Gastrocnemius medialis (tissue), 4 donors: ENCODE measurements around the gene PEX5L. TPM values are rescaled to one million over a fixed set of nuclear protein-coding genes. Genes with fewer than 3 reads are reported as not detected.

Experiments
- ATAC-seq, 2 donors: fragments of 150-250 bp; one replicate each; pipeline ENCODE4 v1.9.1; 2016
- DNase-seq, 2 donors: peaks; one replicate each; pipeline ENCODE4 v3.0.0-alpha.2; 2019
- H3K27ac ChIP-seq, 4 donors: fragments of 200-600 bp; sonication (generic); 1 replicate in 1 of 4; 2 replicates in 3 of 4; pipeline ENCODE4 v1.5.1; 2016 to 2018; ENCODE audit warnings: mild to moderate bottlenecking in 2 of 4, moderate library complexity in 1 of 4
- H3K27me3 ChIP-seq, 3 donors: fragments of 200-600 bp; sonication (generic) in 2 of 3; 1 replicate in 1 of 3; 2 replicates in 2 of 3; pipeline versions ENCODE4 v1.5.1 to v1.6.0; 2016 to 2019; ENCODE audit warnings: mild to moderate bottlenecking in 1 of 3, moderate library complexity in 1 of 3
- H3K36me3 ChIP-seq, 2 donors: fragments of 200-600 bp; sonication (generic) in 1 of 2; one replicate each; pipeline ENCODE4 v1.5.1; 2017 to 2018
- H3K4me1 ChIP-seq, 2 donors: fragments of 200-600 bp; sonication (generic) in 1 of 2; one replicate each; pipeline ENCODE4 v1.5.1; 2016 to 2017; ENCODE audit warnings: mild to moderate bottlenecking in 2 of 2
- H3K4me3 ChIP-seq, 4 donors: fragments of 200-600 bp; sonication (generic) in 3 of 4; 1 replicate in 1 of 4; 2 replicates in 3 of 4; pipeline ENCODE4 v1.5.1; 2016 to 2019; ENCODE audit warnings: mild to moderate bottlenecking in 2 of 4
- H3K9me3 ChIP-seq, 3 donors: fragments of 200-600 bp; sonication (generic) in 2 of 3; 1 replicate in 1 of 3; 2 replicates in 2 of 3; pipeline ENCODE4 v1.5.1; 2016 to 2019
- POLR2A ChIP-seq, 2 donors: fragments of 450-650 bp; IDR thresholded peaks; one replicate each; pipeline ENCODE4 v1.6.1; 2017; ENCODE audit warnings: antibody characterized with exemption in 2 of 2, mild to moderate bottlenecking in 2 of 2, moderate library complexity in 2 of 2
- in situ Hi-C, 4 donors: fragments of 200-750 bp; cut with MboI; loops; one replicate each; pipeline versions ENCODE4 v1.15.0 to v1.8.0; 2017; ENCODE audit warnings: low sequenced_read_pairs in 4 of 4
- intact Hi-C: fragments of 100-400 bp; cut with DNase I; formaldehyde crosslinking; loops from one replicate; pipeline ENCODE4 v1.15.1; 2023; ENCODE audit warnings: low total_unique reads
- total RNA-seq, 4 donors: library from RNA; depleted of rRNA; stranded (reverse); fragments of >200 nt; gene quantifications; one replicate each; pipeline versions ENCODE4 v1.1.0 to v1.2.3, GENCODE V29; 2016
- TF ChIP-seq, protein P1 (sequence below), 5 experiments: fragments of 450-650 bp in 3 of 5; fragments of 200-600 bp in 2 of 5; sonication (generic) in 2 of 5; IDR thresholded peaks in 4 of 5; conservative IDR thresholded peaks in 1 of 5; 1 replicate in 4 of 5; 2 replicates in 1 of 5; pipeline ENCODE4 v1.5.1; 2016 to 2019; ENCODE audit warnings: antibody characterized with exemption in 5 of 5, mild to moderate bottlenecking in 3 of 5, moderate library complexity in 3 of 5

The PEX5L gene
- total RNA-seq, 4 donors from 2014 or later = 0.16 TPM; not detected in 3

GRCh38 chr3:179807588-179807987 is 229.1 kb downstream of the PEX5L start:
- in situ Hi-C loops = no loop called here
- intact Hi-C loops = loop anchor here (10.0 kb wide), 1 partner anchor 153 kb away; the partner anchor contains the start of gene USP13
- no peaks in the 10 kb centered on the region for H3K27me3 ChIP-seq
- no peaks in the 10 kb centered on the region for H3K4me1 ChIP-seq
- no peak for DNase-seq
- H3K9me3 ChIP-seq = no peaks in the 10 kb centered on the region
- no peak overlapping the region for H3K4me3 ChIP-seq
- H3K27ac ChIP-seq = no peak overlapping the region
- TF ChIP-seq, protein P1, sequence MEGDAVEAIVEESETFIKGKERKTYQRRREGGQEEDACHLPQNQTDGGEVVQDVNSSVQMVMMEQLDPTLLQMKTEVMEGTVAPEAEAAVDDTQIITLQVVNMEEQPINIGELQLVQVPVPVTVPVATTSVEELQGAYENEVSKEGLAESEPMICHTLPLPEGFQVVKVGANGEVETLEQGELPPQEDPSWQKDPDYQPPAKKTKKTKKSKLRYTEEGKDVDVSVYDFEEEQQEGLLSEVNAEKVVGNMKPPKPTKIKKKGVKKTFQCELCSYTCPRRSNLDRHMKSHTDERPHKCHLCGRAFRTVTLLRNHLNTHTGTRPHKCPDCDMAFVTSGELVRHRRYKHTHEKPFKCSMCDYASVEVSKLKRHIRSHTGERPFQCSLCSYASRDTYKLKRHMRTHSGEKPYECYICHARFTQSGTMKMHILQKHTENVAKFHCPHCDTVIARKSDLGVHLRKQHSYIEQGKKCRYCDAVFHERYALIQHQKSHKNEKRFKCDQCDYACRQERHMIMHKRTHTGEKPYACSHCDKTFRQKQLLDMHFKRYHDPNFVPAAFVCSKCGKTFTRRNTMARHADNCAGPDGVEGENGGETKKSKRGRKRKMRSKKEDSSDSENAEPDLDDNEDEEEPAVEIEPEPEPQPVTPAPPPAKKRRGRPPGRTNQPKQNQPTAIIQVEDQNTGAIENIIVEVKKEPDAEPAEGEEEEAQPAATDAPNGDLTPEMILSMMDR (IDR thresholded peaks at IDR 0.05 in 4 of 5, conservative IDR thresholded peaks at IDR 0.05 in 1 of 5) = no peak
- TF ChIP-seq POLR2A (IDR thresholded peaks at IDR 0.05) = no peak
- no peaks in the 10 kb centered on the region for H3K36me3 ChIP-seq
- ATAC-seq = no peak

- in situ Hi-C loops (no loop called here), intact Hi-C loops (loop anchor here (10.0 kb wide), 1 partner anchor 151 kb away; the partner anchor contains the start of gene USP13)
- TF ChIP-seq, protein P1 (IDR thresholded peaks at IDR 0.05 in 4 of 5, conservative IDR thresholded peaks at IDR 0.05 in 1 of 5) = no peak
- no peak for TF ChIP-seq POLR2A (IDR thresholded peaks at IDR 0.05)
- Histone ChIP-seq H3K27ac (no peak overlapping the region), H3K4me1 (no peaks in the 10 kb centered on the region), H3K36me3 (no peaks in the 10 kb centered on the region), H3K27me3 (no peaks in the 10 kb centered on the region), H3K4me3 (no peak overlapping the region), H3K9me3 (no peaks in the 10 kb centered on the region)
- DNase-seq (no peak), ATAC-seq (no peak)
Observed at GRCh38 chr3:179806177-179806576, 230.6 kb downstream of the PEX5L start.

DNA sequence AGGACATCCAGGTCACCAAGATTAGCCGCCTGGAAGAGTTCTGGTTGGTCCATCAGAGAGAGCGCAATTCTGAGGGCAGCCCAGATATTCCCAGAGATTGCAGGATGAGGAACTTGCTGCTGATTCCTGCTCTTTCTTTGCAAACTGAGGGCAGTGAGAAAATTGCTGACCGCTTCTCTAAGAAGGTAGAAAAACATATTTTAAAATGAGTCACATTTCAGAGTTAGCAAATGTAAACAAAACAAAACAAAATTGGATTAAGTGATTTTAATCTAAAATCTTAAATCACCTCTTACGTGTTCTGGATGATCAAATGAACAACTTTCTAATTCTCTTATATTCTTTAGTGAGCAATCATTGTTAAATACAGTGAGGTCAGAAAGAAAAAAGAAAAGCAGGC is 234.9 kb downstream of the PEX5L start:
- intact Hi-C loops = loop anchor here (10.0 kb wide), 1 partner anchor 147 kb away; the partner anchor contains the start of gene USP13
- no peak for TF ChIP-seq POLR2A (IDR thresholded peaks at IDR 0.05)
- TF ChIP-seq, protein P1 (IDR thresholded peaks at IDR 0.05 in 4 of 5, conservative IDR thresholded peaks at IDR 0.05 in 1 of 5) = no peak
- DNase-seq = no peak
- Histone ChIP-seq H3K4me1 (no peaks in the 10 kb centered on the region), H3K27ac (no peak overlapping the region), H3K4me3 (no peak overlapping the region), H3K36me3 (no peaks in the 10 kb centered on the region), H3K9me3 (no peaks in the 10 kb centered on the region), H3K27me3 (no peaks in the 10 kb centered on the region)
- no peak for ATAC-seq
- in situ Hi-C loops = no loop called here

DNA sequence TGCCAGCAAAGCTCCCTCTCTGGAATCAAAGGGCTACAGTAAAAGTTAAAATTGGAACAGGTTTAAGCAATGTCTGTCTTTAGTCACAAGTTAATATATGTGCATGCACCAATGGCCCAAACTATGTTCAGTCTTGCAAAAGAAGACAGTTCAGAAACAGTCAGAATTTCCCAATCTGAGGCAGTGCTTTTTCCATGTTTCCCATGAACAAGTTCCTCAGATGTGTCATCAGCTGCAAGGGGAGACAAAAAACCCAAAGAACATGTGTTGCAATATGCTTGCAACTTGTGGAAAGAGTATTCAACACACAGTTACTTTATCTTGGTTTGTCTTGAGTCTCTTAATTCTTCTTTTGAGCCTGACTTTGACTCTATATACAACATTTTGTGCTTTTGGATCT is 235.5 kb downstream of the PEX5L start:
- peak; percentile 28 to 40 for ATAC-seq
- no peaks in the 10 kb centered on the region for H3K36me3 ChIP-seq
- DNase-seq = no peak
- no peaks in the 10 kb centered on the region for H3K9me3 ChIP-seq
- in situ Hi-C loops = no loop called here
- intact Hi-C loops = loop anchor here (10.0 kb wide), 1 partner anchor 146 kb away; the partner anchor contains the start of gene USP13
- H3K4me1 ChIP-seq = no peaks in the 10 kb centered on the region
- no peaks in the 10 kb centered on the region for H3K27me3 ChIP-seq
- no peak overlapping the region for H3K27ac ChIP-seq
- TF ChIP-seq, protein P1 (IDR thresholded peaks at IDR 0.05 in 4 of 5, conservative IDR thresholded peaks at IDR 0.05 in 1 of 5) = no peak
- no peak for TF ChIP-seq POLR2A (IDR thresholded peaks at IDR 0.05)
- H3K4me3 ChIP-seq = no peak overlapping the region

DNA sequence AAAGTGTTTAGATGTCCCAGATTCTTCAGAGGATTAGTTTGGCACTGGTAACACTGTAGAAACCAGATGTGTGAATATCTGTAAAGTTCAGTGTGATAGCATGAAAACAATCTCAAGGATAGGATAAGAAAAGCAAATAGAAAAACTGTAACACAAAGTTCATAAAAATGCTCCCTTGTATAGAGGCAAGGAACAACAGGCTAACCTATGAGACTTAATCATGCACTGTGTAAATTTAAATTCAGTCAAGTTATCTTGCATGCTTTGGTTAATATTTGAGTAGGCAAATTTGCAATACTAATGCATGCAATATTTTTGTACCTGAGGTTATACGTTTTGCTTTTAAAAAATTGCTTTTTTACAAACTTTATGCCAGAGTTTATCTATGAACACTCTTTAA is 239.5 kb downstream of the PEX5L start:
- Histone ChIP-seq H3K27me3 (no peaks in the 10 kb centered on the region), H3K4me3 (no peak overlapping the region), H3K4me1 (no peaks in the 10 kb centered on the region), H3K27ac (no peak overlapping the region), H3K36me3 (no peaks in the 10 kb centered on the region), H3K9me3 (no peaks in the 10 kb centered on the region)
- ATAC-seq (no peak), DNase-seq (no peak)
- in situ Hi-C loops (no loop called here), intact Hi-C loops (no loop called here)
- no peak for TF ChIP-seq POLR2A (IDR thresholded peaks at IDR 0.05)
- TF ChIP-seq, protein P1 (IDR thresholded peaks at IDR 0.05 in 4 of 5, conservative IDR thresholded peaks at IDR 0.05 in 1 of 5) = no peak
